HG03060 (cell line): ENCODE measurements around the gene CRYGN.

ENCODE experiments used
- ATAC-seq: cut with Tn5 transposase; IDR thresholded peaks from one replicate; pipeline ENCODE4 v1.9.1; 2021; ENCODE audit warnings: low read depth, moderate number of reproducible peaks; ENCODE audit not compliant: unreplicated experiment

The CRYGN gene

GRCh38 chr7:151427705-151428377 lies 12.1 kb downstream of the CRYGN start:
- no peak for ATAC-seq

DNA sequence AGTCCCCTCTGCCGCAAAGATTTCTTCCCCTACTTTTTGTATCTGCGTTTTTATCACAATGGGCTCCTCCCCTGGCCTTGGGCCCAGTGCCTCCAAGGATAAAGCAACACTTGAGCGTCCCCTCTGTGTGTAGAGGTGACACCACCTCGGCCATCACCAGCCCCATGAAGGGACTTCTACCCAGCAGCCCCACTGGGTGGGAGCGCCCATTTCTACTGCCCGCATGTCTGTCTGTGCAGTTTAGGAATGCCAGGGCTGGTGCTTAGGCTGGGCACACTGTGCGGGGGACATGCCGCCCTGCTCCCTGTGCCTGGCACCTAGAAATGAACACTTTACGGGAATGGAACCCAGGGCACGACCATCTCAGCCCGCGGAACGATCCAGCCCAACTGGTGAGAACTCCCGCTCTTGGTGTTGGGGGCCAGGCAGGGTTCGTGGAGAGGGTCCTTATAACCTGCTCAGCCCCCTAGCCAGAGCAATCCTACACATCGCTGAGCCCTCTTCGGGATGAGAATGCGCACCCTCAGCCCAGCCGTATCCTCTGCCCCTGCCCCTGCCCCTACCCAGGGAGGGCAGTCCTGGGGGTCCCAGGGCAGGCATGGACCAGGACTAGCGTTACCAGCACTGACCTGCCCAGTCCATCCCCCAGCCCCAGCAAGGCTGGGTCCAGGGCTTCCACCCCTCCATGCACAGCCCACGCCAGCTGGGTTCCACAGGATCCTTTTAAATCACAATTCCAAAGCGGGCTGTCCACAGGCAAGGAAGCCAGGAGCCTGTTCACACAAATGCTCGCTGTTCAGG lies 12.8 kb downstream of the CRYGN start:
- no peak for ATAC-seq

DNA sequence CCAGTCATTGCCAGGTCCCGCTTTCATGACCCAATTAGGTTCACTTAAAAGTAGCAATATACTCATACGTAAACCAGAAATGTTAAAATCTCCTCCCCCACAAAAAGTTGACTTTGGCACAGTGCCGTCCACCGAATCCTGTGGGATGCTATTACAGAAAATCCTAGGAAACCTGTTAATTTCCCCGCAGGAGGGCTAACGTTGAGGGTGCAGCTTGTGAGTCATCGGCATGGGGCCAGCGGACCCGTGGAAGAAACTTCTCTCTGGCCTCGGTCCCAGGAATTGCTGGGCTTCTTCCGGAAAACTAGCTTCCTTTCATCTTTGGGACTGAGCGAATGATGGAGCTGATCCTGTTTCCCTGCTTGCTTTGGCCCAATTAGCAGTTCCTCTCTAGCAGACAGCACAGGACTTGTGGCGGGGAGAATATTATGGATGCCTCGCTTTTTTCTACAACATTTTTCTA lies 13.5 kb downstream of the CRYGN start:
- no peak for ATAC-seq

DNA sequence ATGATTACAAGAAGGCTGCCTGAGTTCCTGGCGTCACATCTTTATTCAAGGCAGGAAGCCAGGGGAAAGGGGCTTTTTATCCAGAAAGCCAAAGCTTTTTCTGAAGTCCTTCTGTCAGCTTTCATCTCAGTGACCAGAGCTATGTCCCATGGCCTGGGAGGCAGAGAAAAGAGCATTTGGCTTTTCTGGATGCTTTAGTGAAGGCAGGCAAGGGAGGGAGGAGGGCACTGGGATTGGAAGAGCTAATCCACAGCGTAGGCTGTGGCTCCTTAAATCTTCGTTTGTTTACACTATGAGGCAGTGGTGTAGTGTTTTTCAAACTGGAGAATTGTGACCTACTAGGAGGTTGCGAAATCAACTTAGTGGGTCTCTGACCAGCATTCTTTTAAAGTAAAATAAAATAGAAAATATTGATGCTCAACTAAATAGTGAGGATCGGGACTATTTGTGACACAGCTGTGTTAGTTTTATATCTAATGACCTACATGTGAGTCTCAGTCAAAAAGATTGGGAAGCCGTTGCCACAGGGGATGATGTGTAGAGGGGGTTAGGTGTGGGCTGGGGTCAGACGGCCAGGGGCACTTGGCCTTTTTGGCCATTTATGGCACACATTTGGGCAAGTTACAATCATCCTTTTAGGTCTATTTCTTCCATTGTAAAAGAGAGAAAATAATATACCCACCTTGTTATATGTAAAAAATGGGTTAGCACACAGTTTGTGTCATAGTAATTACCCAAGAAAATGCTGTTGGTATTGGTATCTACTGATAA lies 14.1 kb downstream of the CRYGN start:
- no peak for ATAC-seq

DNA sequence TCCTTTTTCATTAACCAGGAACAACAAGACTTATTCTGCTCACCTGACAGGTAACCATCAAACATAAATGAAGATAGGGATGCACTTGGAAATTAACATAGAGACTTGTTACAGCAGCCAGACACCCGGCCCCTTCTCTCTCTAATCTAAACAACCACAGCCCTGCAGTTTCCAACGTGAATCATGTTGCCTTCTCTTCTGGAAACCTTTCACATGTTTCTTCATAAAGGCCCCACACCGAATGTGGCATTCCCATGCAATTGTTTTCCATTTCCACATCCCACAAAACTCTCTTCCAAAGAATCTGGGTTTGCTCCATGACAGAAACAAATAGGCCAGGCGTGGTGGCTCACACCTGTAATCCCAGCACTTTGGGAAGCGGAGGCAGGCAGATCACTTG lies 15.1 kb downstream of the CRYGN start:
- ATAC-seq, result no peak

GRCh38 chr7:151423936-151424335 lies 16.0 kb downstream of the CRYGN start:
- ATAC-seq, result no peak

GRCh38 chr7:151423226-151423625 lies 16.7 kb downstream of the CRYGN start:
- ATAC-seq, result no peak

DNA sequence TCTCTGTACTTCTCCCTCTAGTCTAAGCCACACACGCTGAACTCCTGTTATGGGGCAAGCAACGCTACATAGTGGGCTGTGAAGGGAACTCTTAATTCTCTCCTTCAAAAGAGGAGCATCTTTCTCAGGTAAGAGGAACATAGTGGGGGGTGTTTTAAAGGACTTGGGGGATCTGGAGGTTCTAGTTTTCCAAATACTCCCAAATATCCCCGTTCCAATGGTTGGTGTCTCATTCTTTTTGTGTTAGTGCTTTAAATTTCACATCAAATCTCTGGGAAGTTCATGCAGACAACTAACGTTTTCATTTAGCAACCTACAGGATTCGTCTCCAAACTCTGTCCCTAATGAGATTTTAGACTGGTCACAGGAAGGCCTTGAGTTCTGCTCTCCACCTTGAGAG lies 17.7 kb downstream of the CRYGN start:
- ATAC-seq, result no peak

GRCh38 chr7:151420144-151420543 lies 19.8 kb downstream of the CRYGN start:
- no peak for ATAC-seq

DNA sequence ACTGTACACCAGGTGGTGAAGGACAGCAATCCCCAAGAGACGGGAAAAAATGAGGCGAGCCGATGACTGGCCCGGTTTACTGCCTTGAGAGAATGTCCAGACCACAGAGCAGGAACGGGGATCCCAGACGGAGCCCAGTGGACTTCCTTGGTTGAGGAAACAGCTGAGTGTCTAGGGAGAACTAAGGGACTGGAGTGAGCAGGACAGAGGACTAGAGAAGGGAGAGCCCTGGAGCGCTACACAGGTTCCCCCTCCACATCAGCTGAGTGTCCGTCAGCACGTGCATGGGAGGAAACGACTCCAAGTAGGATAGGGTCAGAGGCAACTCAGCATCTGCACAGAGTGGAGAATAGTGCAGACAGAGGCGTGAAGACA lies 23.0 kb downstream of the CRYGN start:
- no peak for ATAC-seq

GRCh38 chr7:151416112-151416940 lies 23.6 kb downstream of the CRYGN start:
- ATAC-seq, result no peak

- ATAC-seq, result no peak
Measured at GRCh38 chr7:151415375-151416105, 24.4 kb downstream of the CRYGN start.

DNA sequence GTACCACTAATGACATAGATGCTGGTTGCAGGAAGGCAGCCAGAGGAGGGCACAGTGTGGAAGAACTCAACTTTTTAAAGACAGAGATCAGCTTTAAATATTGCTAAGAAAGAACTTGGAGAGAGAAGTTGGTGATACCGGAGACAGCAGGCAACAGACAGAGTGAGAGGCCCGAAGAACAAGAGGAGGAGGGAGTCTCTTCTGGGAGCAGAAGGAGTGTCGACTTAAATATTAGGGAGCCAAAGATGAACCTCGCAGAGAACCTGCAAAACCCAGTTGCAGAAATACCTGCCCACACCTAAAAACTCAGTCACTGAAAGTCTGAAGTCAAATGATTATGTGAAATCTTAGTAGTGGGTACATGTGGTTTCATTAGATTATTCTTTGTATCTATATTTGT lies 26.7 kb downstream of the CRYGN start:
- ATAC-seq, result no peak

GRCh38 chr7:151412318-151412717 lies 27.6 kb downstream of the CRYGN start:
- no peak for ATAC-seq

DNA sequence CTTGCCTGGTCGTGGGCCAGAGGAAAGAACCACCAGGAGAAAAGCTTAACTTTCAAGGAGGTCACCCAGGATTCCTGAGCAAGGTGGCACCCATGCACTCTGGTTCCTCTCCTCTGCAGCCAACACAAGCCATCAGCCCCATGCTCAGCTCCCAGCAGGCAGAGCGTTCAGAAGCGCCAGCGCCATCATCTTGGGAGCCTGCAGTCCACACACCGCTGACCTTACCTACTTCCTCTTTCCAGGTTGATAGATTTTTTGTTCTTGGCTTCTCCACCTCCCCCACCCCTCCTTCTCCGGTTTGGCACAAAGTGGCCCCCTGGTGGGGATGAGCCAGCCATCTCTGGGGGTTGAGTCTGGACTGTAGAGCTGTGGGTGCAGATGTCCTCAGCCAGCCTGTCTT lies 28.4 kb downstream of the CRYGN start:
- no peak for ATAC-seq

- ATAC-seq, result no peak
Measured at GRCh38 chr7:151410405-151411390, 29.2 kb downstream of the CRYGN start.

GRCh38 chr7:151409667-151410404 lies 30.1 kb downstream of the CRYGN start, which contains the start of gene WDR86:
WDR86 (minus strand) TSS chr7:151410038; CDS start chr7:151409589, 449 bp downstream.
- ATAC-seq, result no peak
